Lower leg skin (tissue), 3 donors: ENCODE results near the gene CTNNB1.

ENCODE experiments used
- POLR2A ChIP-seq, 2 donors: fragments of 450-650 bp; IDR thresholded peaks; one replicate each; pipeline ENCODE4 v1.6.1; 2016 to 2017; ENCODE audit warnings: antibody characterized with exemption in 2 of 2, mild to moderate bottlenecking in 1 of 2, moderate library complexity in 1 of 2
- TF ChIP-seq, protein P1 (sequence below), 3 donors: fragments of 450-650 bp; IDR thresholded peaks; one replicate each; pipeline ENCODE4 v1.5.1; 2016; ENCODE audit warnings: antibody characterized with exemption in 3 of 3, mild to moderate bottlenecking in 3 of 3, moderate library complexity in 2 of 3

DNA sequence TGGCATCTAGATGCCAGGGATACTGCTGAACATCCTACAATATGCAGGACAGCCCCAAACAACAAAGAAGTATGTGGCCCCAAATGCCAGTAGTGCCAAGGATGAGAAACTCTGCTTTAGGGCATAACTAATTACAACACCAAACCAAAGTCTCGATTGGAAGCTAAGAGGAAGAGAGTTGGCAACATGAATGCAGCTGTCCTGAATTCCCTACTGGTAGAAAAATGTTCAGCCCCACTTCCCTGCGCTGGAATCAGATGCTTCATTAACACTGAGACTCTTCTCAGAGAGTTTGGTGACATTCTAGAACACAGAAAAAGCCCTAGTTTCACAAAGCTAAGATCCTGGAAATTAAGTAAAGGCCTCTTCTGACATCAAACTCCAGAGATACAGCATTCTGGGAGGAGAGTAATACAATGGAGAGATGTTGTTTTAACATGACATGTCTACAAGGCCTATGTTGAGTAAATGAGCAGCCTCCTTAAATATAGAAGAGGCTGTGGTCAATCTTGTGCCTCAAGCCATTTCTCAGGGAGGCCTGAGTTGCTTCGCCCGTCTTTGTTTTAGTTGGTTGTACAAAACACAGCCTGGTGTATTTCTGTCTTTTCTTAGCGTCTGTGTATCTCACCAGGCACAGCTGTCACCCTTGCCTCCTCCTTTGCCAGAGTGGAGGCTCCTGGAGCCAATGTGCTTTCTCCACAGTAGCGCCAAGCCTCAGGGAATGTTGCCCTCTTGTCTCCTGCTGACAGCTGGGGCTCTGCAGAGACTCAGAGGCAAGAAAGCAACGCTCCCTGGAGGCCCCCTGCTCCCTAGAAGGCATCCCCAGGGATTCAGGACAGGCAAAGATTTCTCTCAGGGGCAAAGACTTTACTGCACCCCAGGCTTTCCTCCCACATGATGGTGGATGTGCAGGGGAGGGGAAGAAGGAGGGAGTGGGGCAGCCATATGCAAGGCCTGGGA, 25.1 kb upstream of the CTNNB1 start:
- TF ChIP-seq, protein P1, sequence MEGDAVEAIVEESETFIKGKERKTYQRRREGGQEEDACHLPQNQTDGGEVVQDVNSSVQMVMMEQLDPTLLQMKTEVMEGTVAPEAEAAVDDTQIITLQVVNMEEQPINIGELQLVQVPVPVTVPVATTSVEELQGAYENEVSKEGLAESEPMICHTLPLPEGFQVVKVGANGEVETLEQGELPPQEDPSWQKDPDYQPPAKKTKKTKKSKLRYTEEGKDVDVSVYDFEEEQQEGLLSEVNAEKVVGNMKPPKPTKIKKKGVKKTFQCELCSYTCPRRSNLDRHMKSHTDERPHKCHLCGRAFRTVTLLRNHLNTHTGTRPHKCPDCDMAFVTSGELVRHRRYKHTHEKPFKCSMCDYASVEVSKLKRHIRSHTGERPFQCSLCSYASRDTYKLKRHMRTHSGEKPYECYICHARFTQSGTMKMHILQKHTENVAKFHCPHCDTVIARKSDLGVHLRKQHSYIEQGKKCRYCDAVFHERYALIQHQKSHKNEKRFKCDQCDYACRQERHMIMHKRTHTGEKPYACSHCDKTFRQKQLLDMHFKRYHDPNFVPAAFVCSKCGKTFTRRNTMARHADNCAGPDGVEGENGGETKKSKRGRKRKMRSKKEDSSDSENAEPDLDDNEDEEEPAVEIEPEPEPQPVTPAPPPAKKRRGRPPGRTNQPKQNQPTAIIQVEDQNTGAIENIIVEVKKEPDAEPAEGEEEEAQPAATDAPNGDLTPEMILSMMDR (IDR thresholded peaks at IDR 0.05), result no peak
- no peak for TF ChIP-seq POLR2A (IDR thresholded peaks at IDR 0.05)
